GM19193 (cell line): ENCODE measurements around the gene CYP26B1.

ENCODE experiments used
- POLR2A ChIP-seq: IDR thresholded peaks from 4 replicates; pipeline ENCODE4 v1.6.1; 2011; ENCODE audit not compliant: insufficient read depth, insufficient read length; ENCODE audit errors: extremely low read depth

The CYP26B1 gene

DNA sequence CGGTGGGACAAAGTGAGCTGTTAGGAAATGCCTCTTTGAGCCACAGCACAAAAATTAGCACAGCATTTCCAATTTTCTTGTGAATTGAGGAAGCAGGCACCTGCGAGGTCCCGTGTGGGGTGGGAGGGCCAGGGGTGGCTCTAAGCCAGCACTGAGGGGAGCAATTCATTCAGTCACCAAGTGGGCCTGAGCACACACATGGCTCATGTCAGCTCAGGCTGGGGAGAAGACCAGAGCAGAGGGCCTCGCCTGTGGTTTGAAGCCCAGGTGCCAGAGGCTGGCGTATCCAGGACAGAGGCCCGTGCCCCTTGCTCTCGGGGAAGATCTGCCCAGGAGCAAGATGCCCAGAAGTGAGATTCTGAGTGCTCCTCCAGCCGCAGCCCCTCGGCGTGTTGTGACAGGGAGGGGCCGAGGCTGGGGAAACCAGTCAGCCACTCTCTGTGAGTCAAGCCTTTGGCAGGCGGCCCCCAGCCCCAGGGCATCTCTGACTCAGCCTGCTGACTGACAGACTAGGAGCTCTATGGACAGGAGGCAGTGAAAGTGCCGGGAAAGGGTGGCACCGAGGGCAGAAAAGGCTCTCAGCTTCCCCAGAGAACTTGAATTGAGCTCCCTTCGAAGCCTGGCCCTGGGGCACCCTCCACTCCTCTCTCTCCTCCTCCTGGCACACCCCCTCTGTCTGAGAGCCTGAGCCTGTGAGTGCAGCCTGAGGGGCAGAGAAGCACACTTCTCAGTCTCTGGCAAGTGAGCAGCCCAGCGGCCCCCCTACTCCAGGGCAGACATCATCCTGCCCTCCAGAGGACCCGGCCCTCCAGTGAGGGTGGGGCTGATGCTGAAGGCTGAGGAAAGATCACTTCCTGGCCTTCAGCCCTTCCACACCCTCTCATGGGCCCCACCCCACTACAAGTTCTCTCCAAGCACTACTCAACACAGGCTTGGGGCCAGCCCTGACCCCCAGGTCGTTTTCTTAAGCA, 32.3 kb downstream of the CYP26B1 start:
- no peak for TF ChIP-seq POLR2A

DNA sequence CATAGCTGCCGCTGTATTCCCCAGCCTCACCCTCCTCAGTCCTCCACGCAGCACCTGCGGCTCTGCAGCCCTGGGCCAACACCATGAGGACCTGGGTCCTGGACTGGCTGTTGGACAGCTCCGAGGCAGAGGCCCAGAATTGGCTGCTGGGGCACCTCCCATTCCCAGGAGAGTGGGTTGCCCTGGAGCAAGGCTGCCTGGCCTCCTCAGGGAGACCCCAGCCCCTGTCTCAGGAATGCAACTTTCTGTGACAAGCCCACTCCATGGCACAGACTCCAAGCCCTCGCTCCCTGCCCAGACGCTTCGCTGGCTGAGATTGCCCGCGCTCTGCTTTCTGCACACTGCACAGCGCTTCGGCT, 33.0 kb downstream of the CYP26B1 start:
- TF ChIP-seq POLR2A: no peak

DNA sequence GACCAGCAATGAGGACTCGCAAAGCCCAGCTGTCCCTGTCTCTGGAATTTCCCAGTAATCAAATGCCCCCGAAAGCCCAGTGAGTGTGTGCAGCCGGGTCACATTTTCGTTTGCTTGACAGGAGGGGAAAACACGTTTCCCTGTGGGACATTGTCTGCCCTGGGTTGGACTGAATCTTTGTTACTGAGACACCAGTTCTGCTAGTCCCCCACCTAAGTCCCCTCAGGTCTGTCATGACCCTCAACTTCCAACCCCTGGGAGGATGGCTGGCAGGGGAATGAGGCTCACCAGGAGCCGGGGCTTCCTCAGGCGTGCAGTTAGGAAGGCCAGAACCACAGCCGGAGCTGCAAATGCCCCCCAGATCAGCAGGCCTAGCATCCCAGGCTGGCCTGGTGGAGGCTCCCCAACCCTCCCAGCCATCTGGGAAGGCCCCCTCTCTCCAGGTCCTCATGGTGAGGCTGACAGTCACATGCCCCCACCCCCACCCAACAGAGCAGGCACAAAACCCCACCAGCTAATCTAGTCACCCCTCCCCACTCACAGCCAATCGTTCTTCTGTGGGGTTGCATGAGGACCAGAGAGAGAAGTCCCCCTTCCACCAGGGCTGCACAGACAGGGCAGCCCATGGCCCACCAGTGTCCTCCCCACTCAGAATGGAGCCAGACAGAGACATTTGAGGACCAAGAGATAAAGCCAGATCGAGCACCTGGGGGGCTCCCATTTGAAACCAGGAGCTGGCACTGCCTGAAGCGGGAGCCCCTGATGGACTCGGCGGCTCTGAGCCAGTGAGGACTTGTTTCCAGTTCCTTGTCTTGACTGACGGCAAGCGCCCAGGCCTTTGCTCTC, 33.6 kb downstream of the CYP26B1 start:
- no peak for TF ChIP-seq POLR2A

DNA sequence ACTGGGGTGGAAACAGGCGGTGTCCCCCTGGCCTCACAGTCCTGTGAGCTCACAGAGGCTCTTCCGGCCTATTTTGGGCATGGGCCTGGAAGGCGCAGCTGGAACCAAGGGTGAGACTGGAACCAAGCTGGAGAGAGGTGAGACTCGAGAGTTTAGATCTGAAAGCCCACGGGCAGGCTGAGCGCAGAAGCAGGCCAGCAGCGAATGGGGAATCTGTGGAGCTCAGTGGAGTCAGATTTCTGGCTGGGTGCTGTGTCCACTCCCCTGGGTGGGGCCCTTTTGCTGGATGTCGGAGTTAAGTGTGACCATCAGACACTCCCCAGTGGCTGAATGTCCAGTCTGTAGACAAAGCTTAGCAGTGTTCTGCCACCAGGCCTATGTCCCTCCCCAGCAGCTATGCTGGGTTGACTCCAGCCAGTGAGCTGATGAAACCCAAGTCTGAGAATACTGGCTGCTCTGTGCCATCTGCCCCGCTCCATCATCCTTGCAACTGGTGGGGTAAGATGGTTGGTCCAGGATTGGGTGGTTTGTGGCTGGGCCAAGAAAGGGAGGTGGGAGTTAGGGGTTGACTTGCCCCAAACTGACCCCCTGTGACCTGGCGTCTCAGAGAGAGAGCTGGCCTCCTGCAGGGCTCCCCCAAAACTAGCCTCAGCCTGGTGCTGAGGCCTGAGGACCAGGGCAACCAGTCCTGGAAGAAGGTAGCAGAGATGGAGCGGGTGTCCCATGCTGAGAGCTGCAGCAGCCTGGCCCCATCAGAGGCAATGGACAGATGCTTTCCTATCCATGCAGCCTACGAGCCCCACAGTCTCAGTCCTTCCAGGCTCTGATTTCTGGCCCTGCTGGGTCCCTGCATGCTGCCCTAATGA, 34.4 kb downstream of the CYP26B1 start:
- no peak for TF ChIP-seq POLR2A

DNA sequence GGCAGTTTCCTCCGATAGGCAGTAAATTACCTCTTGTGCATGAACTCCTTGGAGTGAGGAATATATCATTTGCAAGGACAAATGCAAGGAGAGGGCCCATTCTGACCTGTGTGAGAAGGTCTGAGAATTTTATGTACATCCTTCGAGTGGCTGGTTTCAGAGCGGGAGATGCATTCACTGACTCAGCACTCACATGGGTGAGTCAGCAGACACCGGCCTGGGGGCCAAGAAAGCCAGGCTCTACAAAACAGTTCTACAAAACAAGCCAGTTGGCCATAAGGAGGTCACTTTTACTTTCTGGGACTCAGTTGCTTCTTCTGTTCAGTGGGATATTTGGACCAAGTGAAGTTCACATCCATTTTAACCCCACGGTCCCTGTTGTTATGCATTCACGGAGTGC, 35.3 kb downstream of the CYP26B1 start:
- TF ChIP-seq POLR2A: no peak

DNA sequence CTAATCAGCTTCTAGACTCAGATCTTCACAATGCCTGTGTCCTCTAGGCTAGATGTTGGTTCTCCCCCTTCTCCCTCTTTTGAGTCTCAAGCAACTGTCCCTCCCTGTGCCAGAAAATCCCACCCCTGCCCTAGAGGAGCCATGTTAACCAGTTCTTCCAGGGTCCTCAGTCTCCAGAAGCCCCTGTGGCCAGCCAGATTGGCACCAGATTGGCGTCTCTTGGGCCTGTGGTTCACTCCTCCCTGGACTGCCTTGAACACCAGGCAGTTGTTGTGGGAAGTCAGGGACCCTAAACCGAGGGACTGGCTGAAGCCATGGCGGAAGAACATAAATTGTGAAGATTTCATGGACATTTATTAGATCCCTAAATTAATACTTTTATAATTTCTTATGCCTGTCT, 36.6 kb downstream of the CYP26B1 start:
- TF ChIP-seq POLR2A: no peak

DNA sequence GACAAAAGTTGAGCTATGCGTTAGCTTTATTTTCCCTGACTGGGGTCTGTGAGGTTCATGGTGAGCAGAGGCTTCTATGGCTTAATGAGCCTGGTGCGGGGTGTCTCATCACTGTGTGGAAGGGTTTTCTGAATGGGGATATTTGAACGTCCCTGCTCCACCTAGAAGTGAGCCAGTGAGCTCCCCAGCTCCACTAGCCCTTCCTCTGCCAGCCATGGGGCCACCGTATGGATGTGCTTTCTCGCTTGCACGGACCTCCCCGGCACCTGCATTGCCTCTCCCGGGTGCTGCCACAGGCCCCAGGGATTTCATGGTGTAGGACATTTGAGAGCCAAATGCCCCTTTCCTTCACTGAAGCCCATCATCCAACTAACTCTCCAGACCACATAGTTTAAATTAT, 37.8 kb downstream of the CYP26B1 start:
- no peak for TF ChIP-seq POLR2A

DNA sequence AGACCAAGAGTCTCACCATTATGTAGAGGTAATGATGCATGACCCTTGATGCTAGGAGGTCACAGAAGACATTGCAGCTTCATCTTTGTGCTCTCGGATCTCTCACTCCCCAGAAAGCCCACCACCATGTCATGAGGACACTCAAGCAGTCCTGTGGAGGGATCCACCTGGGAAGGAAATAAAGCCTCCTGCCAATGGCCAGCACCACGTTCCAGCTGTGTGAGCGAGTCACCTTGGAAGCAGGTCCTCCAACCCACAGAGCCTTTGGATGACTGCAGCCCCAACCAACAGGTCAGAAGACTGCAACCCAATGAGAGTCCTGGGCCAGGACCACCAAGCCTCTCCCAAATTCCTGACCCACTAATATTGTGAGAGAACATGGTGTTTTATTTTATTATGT, 38.4 kb downstream of the CYP26B1 start:
- no peak for TF ChIP-seq POLR2A

DNA sequence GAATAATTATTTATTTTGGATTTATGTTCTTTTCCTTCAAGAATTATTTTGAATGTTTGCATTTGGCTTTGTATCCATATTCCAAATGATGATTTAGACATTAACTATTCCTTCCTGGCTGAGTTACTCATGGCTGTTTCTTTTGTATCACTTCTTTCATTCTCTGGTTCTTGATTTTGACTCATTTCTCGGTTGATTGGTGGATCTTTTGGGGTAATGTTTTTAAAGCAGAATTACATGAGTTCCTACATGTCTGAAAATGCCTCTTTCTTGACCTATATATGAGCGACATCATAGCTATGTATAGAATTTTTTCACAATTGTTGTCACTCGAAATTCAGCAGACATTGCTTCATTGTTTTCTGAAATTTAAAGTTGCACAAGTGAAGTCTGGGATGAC, 39.5 kb downstream of the CYP26B1 start:
- TF ChIP-seq POLR2A: no peak

DNA sequence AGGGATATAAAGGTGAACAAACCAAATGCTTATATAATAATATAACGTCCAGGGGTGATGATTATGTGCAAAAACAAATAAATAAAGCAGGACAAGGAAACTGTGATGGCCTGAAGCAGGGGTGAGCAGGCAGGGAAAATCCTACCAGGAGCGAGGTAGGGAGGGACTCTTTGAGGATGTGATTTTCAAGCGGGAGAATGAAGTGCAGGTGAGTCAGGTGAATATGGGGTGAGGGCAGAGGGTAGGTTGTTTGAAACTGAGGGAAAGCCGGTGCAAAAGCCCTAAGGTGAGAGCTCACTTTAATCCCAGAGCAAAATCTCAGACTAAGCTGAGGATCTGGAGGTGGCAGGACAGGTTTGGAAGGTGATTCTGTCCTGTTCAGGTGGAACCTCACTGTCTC, 40.7 kb downstream of the CYP26B1 start:
- TF ChIP-seq POLR2A: no peak

DNA sequence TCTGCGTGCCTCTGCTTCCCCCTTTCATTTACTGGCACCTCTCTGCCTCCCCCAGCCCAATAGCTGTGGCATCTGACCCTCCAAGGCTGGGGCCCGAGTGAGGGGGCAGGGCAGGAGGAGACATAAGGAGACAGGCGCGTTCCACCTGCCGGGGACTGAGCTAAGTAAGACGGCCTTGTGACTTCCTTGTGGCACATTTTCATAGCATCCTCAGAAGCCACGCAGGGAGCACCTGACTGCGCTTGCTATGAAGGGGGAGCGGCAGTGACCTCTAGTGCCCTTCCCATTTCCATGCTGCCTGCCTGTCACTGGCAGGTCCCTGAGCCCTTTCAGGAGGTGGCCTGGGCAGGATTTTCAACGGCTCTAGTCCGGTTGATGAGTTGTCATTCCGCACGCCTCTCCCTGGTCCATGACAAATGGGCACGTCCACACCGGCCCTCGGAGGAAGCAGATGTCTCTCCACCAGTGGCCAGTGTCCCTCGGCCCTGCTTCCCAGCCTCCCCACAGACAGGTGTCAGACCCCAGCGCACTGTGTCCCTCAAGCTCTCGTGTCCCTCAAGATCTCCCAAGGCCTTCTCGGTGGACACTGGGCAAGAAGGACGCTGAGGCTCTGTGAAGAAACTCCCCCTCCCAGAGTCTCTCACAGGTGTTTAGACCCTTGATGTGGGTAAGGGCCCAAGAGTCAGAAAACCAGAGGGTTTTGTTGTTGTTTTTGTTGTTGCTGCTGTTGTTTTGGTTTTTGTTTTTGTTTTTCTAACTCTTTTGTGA, 42.7 kb downstream of the CYP26B1 start:
- no peak for TF ChIP-seq POLR2A

DNA sequence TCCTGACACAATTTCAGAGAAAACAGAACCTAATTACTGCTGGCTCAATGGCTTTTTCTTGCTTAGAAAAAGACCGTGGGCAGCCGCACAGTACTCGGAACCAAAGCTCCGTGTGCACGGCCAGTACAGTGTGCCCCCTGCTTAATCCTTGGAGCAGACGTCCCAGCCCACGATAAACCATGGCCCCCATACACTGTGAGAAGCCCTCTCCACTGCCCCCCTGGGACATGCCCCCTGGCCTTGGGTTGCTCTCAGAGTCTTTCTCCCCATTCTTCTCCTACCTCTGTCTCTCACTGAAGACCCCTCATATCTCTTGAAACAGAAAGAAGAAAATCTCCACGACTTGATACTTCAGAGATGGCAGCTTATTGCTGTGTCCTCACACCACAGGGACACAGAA, 44.0 kb downstream of the CYP26B1 start:
- TF ChIP-seq POLR2A: no peak

DNA sequence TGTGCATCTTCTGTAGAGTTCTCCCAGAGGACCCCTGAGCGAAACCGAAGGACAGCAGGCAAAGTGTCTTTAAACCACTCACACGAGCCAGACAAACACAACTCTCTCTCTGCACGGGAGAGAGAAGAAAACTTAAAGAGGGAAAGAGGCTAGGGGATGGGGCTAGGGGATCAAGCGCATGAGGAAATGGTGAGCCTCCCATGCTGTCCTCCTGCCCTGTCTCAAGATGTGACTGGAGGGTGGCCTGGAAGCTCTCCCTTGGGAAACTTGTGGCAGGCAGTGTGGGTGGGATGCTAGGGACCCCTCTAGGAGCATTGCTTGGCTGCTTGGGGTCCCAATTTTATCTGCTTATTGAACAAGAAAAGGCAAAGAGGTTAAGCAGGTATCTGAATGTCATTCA, 44.5 kb downstream of the CYP26B1 start:
- no peak for TF ChIP-seq POLR2A

DNA sequence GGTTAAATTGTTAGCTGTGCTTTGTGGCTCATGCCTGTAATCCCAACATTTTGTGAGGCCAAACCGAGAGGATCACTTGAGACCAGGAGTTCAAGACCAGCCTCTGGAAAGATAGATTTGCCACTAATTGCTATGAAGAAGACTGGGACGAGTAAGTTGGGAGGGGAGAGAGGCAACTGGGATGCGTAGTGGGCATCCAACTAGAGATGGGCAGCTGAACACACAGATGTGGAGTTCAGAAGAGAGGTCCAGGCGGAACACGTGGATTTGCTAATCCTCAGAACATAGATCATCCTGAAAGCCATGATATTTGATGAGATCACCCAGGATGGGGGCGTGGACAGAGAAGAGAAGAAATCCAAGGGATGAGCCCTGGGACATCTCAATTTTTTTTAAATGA, 48.7 kb downstream of the CYP26B1 start:
- TF ChIP-seq POLR2A: no peak

DNA sequence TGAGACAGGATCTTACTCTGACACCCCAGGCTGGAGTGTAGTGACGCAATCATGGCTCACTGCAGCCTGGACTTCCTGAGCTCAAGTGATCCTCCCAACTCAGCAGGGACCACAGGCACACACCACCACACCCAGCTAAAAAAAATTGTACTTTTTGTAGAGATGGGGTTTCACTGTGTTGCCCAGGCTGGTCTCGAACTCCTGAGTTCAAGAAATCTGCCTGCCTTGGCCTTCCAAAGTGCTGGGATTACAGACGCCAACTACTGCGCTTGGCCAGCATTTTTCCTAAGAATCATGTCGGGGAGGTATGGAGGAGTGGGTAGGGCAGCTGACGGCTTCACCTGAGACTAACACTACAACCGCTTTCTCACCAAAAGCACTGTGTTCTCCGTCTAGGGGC, 50.4 kb downstream of the CYP26B1 start:
- no peak for TF ChIP-seq POLR2A

DNA sequence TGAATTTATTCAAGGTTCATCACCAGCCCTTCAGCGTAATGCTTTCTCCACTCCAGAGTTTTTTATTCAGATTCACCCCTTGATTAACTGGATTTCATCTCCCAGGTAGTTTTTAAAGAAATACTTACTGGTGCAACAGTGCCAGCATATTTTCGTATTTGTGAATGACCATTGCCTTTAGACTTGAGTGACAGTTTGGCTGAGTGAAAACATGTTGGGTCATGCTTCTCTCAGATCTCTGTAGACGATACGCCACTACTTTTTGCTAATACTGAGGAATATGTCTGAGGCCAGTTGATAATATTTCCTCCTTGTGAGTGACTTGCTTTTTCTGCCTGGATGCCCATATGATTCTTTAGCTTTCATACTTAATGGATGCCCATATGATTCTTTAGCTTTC, 51.5 kb downstream of the CYP26B1 start:
- no peak for TF ChIP-seq POLR2A
